Hematopoietic multipotent progenitor cell treated with erythropoietin and hydrocortisone succinate and interleukin-3 and kit ligand, for 8 days (in vitro differentiated cells): ENCODE results near the gene SERPINE1.
A peak's percentile ranks its signal among the peaks of the same experiment; 100 is the strongest.

Experiments used
- DNase-seq: peaks from one replicate; pipeline ENCODE4 v3.0.0-alpha.2; 2015

SERPINE1 gene

DNA sequence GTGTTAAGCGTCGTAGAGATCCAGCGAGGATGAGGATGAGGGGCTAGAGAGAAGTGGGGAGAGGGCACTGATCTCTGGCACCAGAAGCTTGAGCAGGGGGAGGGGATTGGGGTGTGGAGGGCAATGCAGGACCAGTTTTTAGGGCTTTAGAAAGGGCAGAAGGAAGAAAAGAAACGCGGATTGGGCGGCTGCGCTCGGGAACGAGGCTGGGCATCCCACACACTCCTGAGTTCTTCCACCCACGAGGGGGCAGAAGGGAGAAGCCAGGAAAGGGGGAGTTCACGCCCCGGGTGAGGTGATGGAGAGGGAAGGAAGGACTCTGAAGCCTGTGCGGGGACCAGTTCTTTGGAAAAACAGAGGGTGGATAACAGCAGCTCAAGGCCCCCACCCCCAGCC is 44.5 kb downstream of the SERPINE1 start:
- peak; percentile 27 for DNase-seq

GRCh38 chr7:101172005-101172853 is 45.3 kb downstream of the SERPINE1 start:
- no peak for DNase-seq

DNA sequence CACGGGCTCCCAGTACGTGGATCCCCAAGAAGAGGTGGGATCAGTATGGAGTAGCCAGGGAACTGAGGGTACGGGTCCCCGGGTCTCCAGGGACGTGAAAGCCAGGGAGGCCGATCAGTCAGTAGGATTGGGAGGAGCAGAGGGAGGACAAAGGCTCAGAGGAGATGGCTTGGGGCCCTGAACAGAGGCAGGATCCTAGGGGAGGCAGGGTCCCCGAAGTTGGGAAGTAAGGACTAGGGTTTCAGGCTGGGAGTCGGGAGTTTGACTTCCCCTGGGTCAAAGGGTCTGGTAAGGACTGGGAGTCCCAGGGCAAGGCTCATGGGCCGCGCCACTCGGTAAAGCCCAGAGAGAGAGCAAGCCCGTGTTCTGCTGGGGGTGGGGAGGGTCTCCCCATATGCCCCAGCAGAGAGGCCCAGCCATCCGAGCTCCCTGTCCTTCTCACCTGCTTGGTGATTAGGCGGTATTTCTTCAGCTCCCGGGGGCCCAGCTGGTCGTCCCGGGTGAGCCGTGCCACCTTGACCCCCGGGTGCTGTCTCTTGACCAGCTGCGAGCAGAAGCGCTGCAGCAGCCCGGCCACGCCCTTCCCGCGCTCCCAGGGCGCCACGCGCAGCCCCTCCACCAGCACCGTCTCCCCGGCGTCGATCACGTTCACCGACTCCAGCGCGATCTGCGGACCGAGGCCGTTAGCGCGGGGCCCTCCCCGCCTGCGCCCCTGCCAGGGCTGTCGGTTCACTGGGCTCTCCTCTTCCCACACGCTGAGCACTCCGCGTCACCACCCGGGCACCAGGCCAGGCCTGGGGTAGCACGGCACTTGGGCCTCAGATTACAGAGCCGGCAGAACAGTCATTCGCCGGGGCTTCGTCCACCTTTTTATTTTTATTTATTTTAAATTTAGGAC is 46.2 kb downstream of the SERPINE1 start:
- peak; percentile 86 for DNase-seq

GRCh38 chr7:101173752-101174244 is 46.9 kb downstream of the SERPINE1 start:
- DNase-seq, result peak; percentile 65

- no peak for DNase-seq
These were observed 47.5 kb downstream of the SERPINE1 start for GRCh38 chr7:101174322-101174854.

DNA sequence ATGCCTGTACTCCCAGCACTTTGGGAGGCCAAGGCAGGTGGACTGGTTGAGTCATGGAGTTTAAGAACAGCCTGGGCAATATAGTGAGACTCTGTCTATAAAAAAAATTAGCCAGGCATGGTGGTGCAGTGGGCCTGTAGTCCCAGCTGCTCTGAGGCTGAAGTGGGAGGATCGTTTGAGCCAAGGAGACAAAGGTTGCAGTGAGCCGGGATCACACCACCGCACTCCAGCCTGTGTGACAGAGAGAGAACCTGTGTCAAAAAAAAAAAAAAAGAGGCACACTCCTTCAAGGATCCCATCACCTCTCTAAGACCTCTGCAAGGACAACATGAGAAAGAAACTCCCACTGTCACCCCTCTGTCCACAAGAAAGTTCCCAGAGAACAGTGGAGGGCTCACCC is 48.8 kb downstream of the SERPINE1 start:
- DNase-seq, result no peak

DNA sequence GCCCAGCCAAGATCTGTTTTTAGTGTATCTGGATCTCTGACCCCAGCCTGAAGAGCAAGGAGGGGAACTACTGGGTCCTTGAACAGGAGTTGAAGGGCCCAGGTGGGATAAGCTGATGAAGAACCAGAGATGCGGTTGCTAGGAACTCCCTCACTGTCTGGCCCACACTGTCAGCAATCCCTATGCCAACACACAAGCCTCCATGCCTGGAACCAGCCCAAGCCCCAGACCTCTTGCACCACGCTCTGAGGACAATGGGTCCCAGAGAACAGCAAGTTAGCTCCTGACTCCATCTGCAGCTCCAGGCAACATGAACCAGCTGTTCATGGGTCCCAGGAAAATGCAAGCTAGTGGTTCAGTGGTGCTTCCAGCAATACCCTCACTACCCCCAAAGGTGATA is 50.7 kb downstream of the SERPINE1 start:
- DNase-seq, result no peak

DNA sequence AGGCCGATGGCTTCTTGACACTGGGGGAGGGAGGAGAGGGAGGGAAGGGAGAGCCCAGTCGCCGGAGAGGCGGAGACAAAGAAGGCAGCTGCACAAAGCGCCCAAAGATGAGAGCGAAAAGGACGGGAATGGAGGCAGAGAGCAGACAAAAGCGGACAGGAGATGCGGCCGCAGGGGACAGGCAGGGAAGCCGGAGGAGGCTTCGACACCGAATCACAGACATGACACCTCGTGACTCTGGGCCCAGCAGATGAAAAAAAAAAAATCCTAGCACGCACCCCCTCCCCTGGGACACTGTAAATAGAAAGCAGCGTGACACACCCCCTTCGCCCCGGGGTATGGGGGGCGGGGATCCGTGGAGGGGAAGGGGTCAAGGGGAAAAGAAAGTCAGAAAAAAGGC is 52.2 kb downstream of the SERPINE1 start:
- no peak for DNase-seq

DNA sequence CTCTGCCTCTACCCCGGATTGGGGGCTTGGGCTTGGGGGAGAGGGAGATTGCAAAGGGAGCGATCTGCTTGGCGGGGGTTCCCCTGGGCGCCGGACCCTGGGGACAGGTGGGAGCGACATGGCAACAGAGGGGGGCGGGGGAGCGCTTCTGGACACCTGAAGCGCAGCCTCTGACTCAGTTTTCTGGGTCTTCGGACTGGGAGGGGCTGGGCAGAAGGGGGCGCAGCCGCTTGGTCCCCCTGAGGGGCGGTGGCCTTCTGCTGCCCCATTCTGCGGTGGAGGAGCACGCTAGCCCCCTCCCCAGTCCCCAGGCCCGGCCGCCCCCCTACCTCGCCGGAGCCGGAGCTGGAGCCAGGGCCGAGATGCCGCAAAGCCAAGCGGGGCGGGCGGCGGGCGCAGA is 52.8 kb downstream of the SERPINE1 start:
- DNase-seq, result no peak

DNA sequence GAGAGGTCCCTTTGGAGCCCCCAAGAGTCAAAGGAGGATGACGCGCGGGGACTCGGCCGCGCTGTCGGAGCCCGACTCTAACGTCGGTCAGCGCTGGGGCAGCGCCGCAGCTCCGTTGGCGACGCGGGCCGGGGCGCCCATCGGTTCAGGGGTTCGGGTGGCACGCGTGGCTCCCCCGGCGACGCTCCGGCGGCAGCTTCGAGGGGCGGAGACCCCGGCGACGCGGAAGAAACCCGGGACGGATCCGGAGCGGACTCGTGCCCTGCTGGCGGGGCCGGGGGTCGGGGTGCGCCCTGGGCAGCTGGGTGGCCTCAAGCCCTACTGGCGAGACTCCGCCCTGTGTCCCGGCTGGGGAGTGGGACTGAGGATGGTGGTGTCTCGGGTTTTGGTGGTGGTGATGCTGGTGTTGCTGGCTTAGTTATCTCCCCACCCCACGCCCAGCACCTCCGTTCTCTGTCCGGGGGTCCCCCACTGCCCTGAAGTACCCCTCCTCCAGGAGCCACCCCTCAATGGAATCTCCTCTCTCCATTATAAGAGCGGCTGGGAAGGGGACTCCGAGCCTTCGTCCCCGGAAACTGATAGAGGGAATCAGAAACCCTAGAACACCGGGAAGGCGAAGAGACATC is 53.3 kb downstream of the SERPINE1 start, which contains the start of gene NAT16:
TSS of gene NAT16 (minus strand) at position 164 of the 626 bp plus-strand sequence. CDS start 5,486 bp downstream, outside the sequence.
- no peak for DNase-seq

GRCh38 chr7:101185258-101185839 is 58.4 kb downstream of the SERPINE1 start:
- DNase-seq, result peak; percentile 33

DNA sequence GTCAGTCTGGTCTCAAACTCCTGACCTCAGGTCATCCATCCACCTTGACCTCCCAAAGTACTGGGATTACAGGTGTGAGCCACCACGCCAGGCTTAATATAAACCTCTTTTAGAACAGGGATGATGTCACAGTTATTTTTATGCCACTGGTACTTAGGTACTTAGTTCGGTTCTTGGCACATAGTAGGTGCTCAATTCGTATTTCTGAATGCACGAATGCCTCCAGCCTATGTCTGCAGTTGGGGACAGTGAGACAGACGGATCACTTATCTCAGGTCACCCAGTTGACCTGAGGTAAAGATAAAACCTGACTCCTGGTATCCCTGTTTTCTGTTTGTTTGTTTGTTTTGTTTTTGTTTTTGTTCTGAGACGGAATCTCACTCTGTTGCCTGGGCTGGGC is 59.3 kb downstream of the SERPINE1 start:
- DNase-seq, result no peak

GRCh38 chr7:101186844-101187428 is 60.0 kb downstream of the SERPINE1 start:
- DNase-seq, result no peak
